OCI-LY7 (cell line): ENCODE data around the gene CRHBP. TPM values are rescaled to one million over a fixed set of nuclear protein-coding genes. Genes with fewer than 3 reads are reported as not detected.

Experiments
- BruUV-seq: library from RNA; stranded (reverse); fragments of 400-500 nt; replicated peaks from 2 replicates; lab custom pipeline; 2021; lab: Mats Ljungman, UMichigan
- CTCF ChIA-PET: fragments of 300-600 bp; sonication (Branson Sonifier 250); formaldehyde crosslinking; loops from one replicate; lab custom pipeline; 2022; ENCODE audit warnings: antibody characterized with exemption; ENCODE audit not compliant: unreplicated experiment; lab: Charles Lee
- POLR2A ChIA-PET: fragments of 300-600 bp; sonication (Branson Sonifier 250); formaldehyde crosslinking; loops from one replicate; lab custom pipeline; 2022; ENCODE audit warnings: antibody characterized with exemption; lab: Charles Lee
- DNase-seq: peaks from one replicate; pipeline ENCODE4 v3.0.0-alpha.2; 2015; ENCODE audit warnings: low spot score
- H2AFZ ChIP-seq: fragments of 200-600 bp; sonication (generic), shearing (Covaris generic); 2 replicates; pipeline ENCODE4 v1.6.1; 2014; ENCODE audit warnings: mild to moderate bottlenecking, antibody characterized with exemption, low read length, moderate library complexity
- H3K27ac ChIP-seq: fragments of 200-600 bp; sonication (generic); 2 replicates; pipeline ENCODE4 v1.5.1; 2014; ENCODE audit warnings: mixed run types, low read depth, mild to moderate bottlenecking, moderate library complexity, low read length, inconsistent platforms; ENCODE audit not compliant: poor library complexity, severe bottlenecking
- H3K36me3 ChIP-seq: fragments of 200-600 bp; sonication (generic); 2 replicates; pipeline ENCODE4 v1.6.1; 2014; ENCODE audit warnings: mild to moderate bottlenecking, antibody characterized with exemption, low read length, moderate library complexity, mixed read lengths; ENCODE audit not compliant: insufficient read depth
- H3K4me1 ChIP-seq: fragments of 200-600 bp; sonication (generic); 2 replicates; pipeline ENCODE4 v1.5.1; 2014; ENCODE audit warnings: mild to moderate bottlenecking, low read length; ENCODE audit not compliant: insufficient read depth, poor library complexity, severe bottlenecking
- H3K4me2 ChIP-seq: fragments of 200-600 bp; sonication (generic); 2 replicates; pipeline ENCODE4 v1.6.1; 2014; ENCODE audit warnings: mild to moderate bottlenecking, low read length
- H3K4me3 ChIP-seq: fragments of 200-600 bp; sonication (generic); 2 replicates; pipeline ENCODE4 v1.5.1; 2014; ENCODE audit warnings: mild to moderate bottlenecking, low read depth, low read length; ENCODE audit not compliant: poor library complexity, severe bottlenecking
- H3K79me2 ChIP-seq: fragments of 200-600 bp; sonication (generic); 2 replicates; pipeline ENCODE4 v1.6.1; 2016; ENCODE audit warnings: low read depth, mild to moderate bottlenecking, low read length, moderate library complexity, mixed read lengths; ENCODE audit not compliant: insufficient read depth
- H3K9me2 ChIP-seq: fragments of 200-600 bp; sonication (generic); 2 replicates; pipeline ENCODE4 v1.6.1; 2016; ENCODE audit warnings: mild to moderate bottlenecking, low read length, mixed read lengths; ENCODE audit not compliant: insufficient read depth
- H3K9me3 ChIP-seq: fragments of 200-600 bp; sonication (generic); 2 replicates; pipeline ENCODE4 v1.6.1; 2014; ENCODE audit warnings: mild to moderate bottlenecking, mixed run types, low read length, mixed read lengths
- H4K20me1 ChIP-seq: fragments of 200-600 bp; sonication (generic); 2 replicates; pipeline ENCODE4 v1.6.1; 2014; ENCODE audit warnings: mild to moderate bottlenecking, antibody characterized with exemption, low read length, moderate library complexity, mixed read lengths; ENCODE audit not compliant: insufficient read depth
- EZH2phosphoT487 ChIP-seq: fragments of 200-600 bp; sonication (generic); IDR thresholded peaks from 2 replicates; pipeline ENCODE4 v1.6.1; 2018; ENCODE audit warnings: low read depth, borderline replicate concordance, mild to moderate bottlenecking, mixed run types, antibody characterized with exemption, low read length, moderate library complexity, mixed read lengths
- intact Hi-C: fragments of 100-400 bp; cut with micrococcal nuclease; formaldehyde crosslinking; loops from one replicate; pipeline ENCODE4 v1.10.0; 2022; ENCODE audit not compliant: unreplicated experiment
- total RNA-seq, 2 experiments: library from RNA; depleted of rRNA in 1 of 2; stranded (reverse); fragments of >200 nt in 1 of 2; shearing (Covaris generic) in 1 of 2; gene quantifications; 2 replicates each; pipeline ENCODE4 v1.2.3, GENCODE V29; 2014 to 2022
- TF ChIP-seq, protein P1 (sequence below): fragments of 200-600 bp; sonication (generic); conservative IDR thresholded peaks from 2 replicates; pipeline ENCODE4 v1.5.1; 2014; ENCODE audit warnings: mild to moderate bottlenecking, antibody characterized with exemption, low read length, moderate library complexity, mixed read lengths

Gene CRHBP
- total RNA-seq, 2 experiments from 2014 or later, result 40.3 to 41.6 TPM

DNA sequence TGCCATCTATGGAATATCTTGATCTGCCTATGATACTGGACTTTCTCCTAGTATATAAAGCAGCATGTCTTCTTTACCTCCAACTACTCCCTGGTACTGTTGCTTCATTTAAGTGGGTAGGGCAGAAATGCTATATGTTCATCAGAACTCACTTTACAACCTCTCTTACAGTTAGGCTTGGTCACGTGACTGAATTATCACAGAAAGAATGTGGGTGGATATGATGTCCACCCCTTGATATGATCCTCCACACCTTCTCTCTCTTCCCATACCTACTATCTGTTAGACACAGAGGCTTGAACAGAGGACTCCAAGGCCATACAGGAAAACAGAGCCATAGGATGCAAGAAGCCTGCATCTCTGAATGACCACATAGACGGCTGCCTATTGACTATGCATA is 19.8 kb downstream of the CRHBP start:
- Histone ChIP-seq H2AFZ (no peak overlapping the region), H4K20me1 (no peaks in the 10 kb centered on the region), H3K4me1 (peaks cover 8% of the 10 kb centered on the region), H3K9me2 (no peaks in the 10 kb centered on the region), H3K79me2 (no peaks in the 10 kb centered on the region), H3K4me2 (no peak overlapping the region), H3K36me3 (peaks cover 83% of the 10 kb centered on the region), H3K4me3 (no peak overlapping the region), H3K27ac (no peak overlapping the region), H3K9me3 (no peaks in the 10 kb centered on the region)
- ChIA-PET POLR2A (no interaction called here), CTCF (no interaction called here)
- no peak for TF ChIP-seq EZH2phosphoT487
- TF ChIP-seq, protein P1, sequence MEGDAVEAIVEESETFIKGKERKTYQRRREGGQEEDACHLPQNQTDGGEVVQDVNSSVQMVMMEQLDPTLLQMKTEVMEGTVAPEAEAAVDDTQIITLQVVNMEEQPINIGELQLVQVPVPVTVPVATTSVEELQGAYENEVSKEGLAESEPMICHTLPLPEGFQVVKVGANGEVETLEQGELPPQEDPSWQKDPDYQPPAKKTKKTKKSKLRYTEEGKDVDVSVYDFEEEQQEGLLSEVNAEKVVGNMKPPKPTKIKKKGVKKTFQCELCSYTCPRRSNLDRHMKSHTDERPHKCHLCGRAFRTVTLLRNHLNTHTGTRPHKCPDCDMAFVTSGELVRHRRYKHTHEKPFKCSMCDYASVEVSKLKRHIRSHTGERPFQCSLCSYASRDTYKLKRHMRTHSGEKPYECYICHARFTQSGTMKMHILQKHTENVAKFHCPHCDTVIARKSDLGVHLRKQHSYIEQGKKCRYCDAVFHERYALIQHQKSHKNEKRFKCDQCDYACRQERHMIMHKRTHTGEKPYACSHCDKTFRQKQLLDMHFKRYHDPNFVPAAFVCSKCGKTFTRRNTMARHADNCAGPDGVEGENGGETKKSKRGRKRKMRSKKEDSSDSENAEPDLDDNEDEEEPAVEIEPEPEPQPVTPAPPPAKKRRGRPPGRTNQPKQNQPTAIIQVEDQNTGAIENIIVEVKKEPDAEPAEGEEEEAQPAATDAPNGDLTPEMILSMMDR, result no peak
- intact Hi-C loops, result no loop called here
- no peak for DNase-seq
- no TSS peak for BruUV-seq

DNA sequence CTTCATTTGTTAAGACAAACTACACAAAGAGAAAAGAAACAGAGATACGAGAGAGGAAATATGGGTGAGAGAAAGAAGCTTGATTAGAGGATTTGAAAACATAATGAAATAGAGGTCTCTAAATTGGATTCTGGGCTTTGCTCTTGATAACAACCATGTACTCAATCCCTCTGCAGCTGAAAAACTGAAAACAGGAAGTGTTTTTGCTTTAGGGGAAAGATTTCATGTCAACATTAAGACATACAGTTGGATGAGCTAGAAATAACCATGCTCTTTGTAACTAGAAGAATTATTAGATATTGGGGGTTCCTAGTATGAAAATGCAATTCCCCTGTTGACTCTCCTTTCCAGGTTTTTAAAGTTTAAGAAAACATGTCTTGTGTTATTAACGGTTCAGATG is 21.9 kb downstream of the CRHBP start:
- no peak overlapping the region for H3K4me3 ChIP-seq
- H3K9me3 ChIP-seq, result no peaks in the 10 kb centered on the region
- CTCF ChIA-PET, result no interaction called here
- no TSS peak for BruUV-seq
- intact Hi-C loops, result no loop called here
- POLR2A ChIA-PET, result interaction anchor here (2.1 kb wide), 1 partner anchor 24 kb away, joined by 6 read pairs; no protein-coding TSS in a partner anchor
- H3K36me3 ChIP-seq, result peaks cover 84% of the 10 kb centered on the region
- peak; percentile 26 for DNase-seq
- no peak overlapping the region for H2AFZ ChIP-seq
- H4K20me1 ChIP-seq, result no peaks in the 10 kb centered on the region
- H3K27ac ChIP-seq, result no peak overlapping the region
- H3K4me2 ChIP-seq, result no peak overlapping the region
- peaks cover 8% of the 10 kb centered on the region for H3K4me1 ChIP-seq
- no peaks in the 10 kb centered on the region for H3K79me2 ChIP-seq
- H3K9me2 ChIP-seq, result no peaks in the 10 kb centered on the region
- TF ChIP-seq, protein P1, result no peak
- no peak for TF ChIP-seq EZH2phosphoT487

- CTCF ChIA-PET, result no interaction called here
- Histone ChIP-seq H3K9me3 (no peaks in the 10 kb centered on the region), H3K36me3 (peaks cover 78% of the 10 kb centered on the region), H2AFZ (no peak overlapping the region), H3K4me2 (no peak overlapping the region), H3K79me2 (no peaks in the 10 kb centered on the region), H3K4me1 (peaks cover 8% of the 10 kb centered on the region), H3K27ac (no peak overlapping the region), H3K4me3 (no peak overlapping the region), H3K9me2 (no peaks in the 10 kb centered on the region), H4K20me1 (no peaks in the 10 kb centered on the region)
- POLR2A ChIA-PET, result interaction anchor here (1.0 kb wide), 1 partner anchor 11 kb away, joined by 3 read pairs; no protein-coding TSS in a partner anchor
- no TSS peak for BruUV-seq
- intact Hi-C loops, result no loop called here
- no peak for DNase-seq
- TF ChIP-seq, protein P1, result no peak
- TF ChIP-seq EZH2phosphoT487, result no peak
These were observed 26.0 kb downstream of the CRHBP start for GRCh38 chr5:76978869-76979268.
